HG02623 (cell line): ENCODE results near the gene MYL4.
"Not testable (repeated sequence)": the region's sequence is repeated elsewhere in the genome, so short reads cannot be mapped to it uniquely, and the experiment has no call there.

Experiments used
- ATAC-seq: cut with Tn5 transposase; IDR thresholded peaks from one replicate; pipeline ENCODE4 v1.9.1; 2021; ENCODE audit warnings: moderate library complexity; ENCODE audit not compliant: unreplicated experiment

Gene MYL4

GRCh38 chr17:47219621-47220475 lies 10.7 kb downstream of the MYL4 start:
- ATAC-seq, result no peak

- ATAC-seq, result no peak
These were observed 11.4 kb downstream of the MYL4 start for GRCh38 chr17:47220531-47220999.

GRCh38 chr17:47221154-47221553 lies 12.0 kb downstream of the MYL4 start:
- no peak for ATAC-seq

GRCh38 chr17:47222047-47222446 lies 12.9 kb downstream of the MYL4 start:
- ATAC-seq, result no peak

GRCh38 chr17:47223007-47223406 lies 13.9 kb downstream of the MYL4 start:
- no peak for ATAC-seq

GRCh38 chr17:47223460-47223859 lies 14.3 kb downstream of the MYL4 start:
- ATAC-seq, result no peak

- ATAC-seq, result not testable (repeated sequence)
These were observed 14.9 kb downstream of the MYL4 start for GRCh38 chr17:47224077-47224476.

- no peak for ATAC-seq
These were observed 15.8 kb downstream of the MYL4 start for GRCh38 chr17:47224966-47225365.

- ATAC-seq, result no peak
These were observed 16.3 kb downstream of the MYL4 start for GRCh38 chr17:47225436-47225858.

GRCh38 chr17:47225911-47226688 lies 17.0 kb downstream of the MYL4 start:
- no peak for ATAC-seq

GRCh38 chr17:47227862-47228261 lies 18.7 kb downstream of the MYL4 start:
- no peak for ATAC-seq

GRCh38 chr17:47229535-47230443 lies 20.6 kb downstream of the MYL4 start:
- no peak for ATAC-seq

GRCh38 chr17:47230864-47231263 lies 21.7 kb downstream of the MYL4 start:
- ATAC-seq, result no peak

GRCh38 chr17:47231334-47231733 lies 22.2 kb downstream of the MYL4 start:
- ATAC-seq, result no peak

- no peak for ATAC-seq
These were observed 22.7 kb downstream of the MYL4 start for GRCh38 chr17:47231866-47232265.

- no peak for ATAC-seq
These were observed 23.3 kb downstream of the MYL4 start for GRCh38 chr17:47232465-47232864.

- no peak for ATAC-seq
These were observed 26.4 kb downstream of the MYL4 start for GRCh38 chr17:47235506-47235905.

GRCh38 chr17:47235923-47236322 lies 26.8 kb downstream of the MYL4 start:
- ATAC-seq, result no peak

GRCh38 chr17:47237841-47238240 lies 28.7 kb downstream of the MYL4 start:
- ATAC-seq, result no peak

- no peak for ATAC-seq
These were observed 29.3 kb downstream of the MYL4 start for GRCh38 chr17:47238321-47239010.
